Subcutaneous adipose tissue (tissue), 4 donors: ENCODE results near the gene DLK2. TPM values are rescaled to one million over a fixed set of nuclear protein-coding genes. Genes with fewer than 3 reads are reported as not detected.

Source experiments
- CTCF ChIP-seq: fragments of 450-650 bp; IDR thresholded peaks from one replicate; pipeline ENCODE4 v1.5.1; 2016; ENCODE audit warnings: low read depth, mild to moderate bottlenecking, control low read depth, antibody characterized with exemption, moderate library complexity
- small RNA-seq: library from RNA; depleted of rRNA; stranded (forward); fragments of <200 nt; gene quantifications from one replicate; pipeline ENCODE3, GENCODE V24; 2016
- total RNA-seq, 4 donors: library from RNA; depleted of rRNA; stranded (reverse); fragments of >200 nt; gene quantifications; one replicate each; pipeline ENCODE4 v1.1.0, GENCODE V29; 2016

Gene DLK2
- total RNA-seq, 4 donors from 2014 or later = not detected

- no peak for TF ChIP-seq CTCF
Measured at GRCh38 chr6:43402820-43403219, 52.5 kb downstream of the DLK2 start.

- no peak for TF ChIP-seq CTCF
Measured at GRCh38 chr6:43401730-43402129, 53.6 kb downstream of the DLK2 start.

Small RNA genes within 50 kb of the gene (small RNA-seq; reads per million reads assigned to genes)
- gene MIR6780B (not detected), gene RNU6-1113P (not detected)

Other genes with a start within 250 kb of the DLK2 start
- 10 to 100 TPM; 29.8 to 72.9 (median 50.8) TPM for gene DNPH1, start 226.1 kb downstream of the DLK2 start, total RNA-seq
- gene TTBK1, start 212.1 kb downstream of the DLK2 start, total RNA-seq = not detected
- gene SLC22A7, start 157.3 kb downstream of the DLK2 start, total RNA-seq = not detected
- gene CRIP3, start 146.7 kb downstream of the DLK2 start, total RNA-seq = 1 to 10 TPM in 1 of 4 donors, under 1 TPM in 1, not detected in 2; 0.88 to 2.0 TPM
- gene ZNF318, start 85.9 kb downstream of the DLK2 start, total RNA-seq = 10 to 100 TPM; 16.1 to 18.9 (median 17.9) TPM
- 10 to 100 TPM in 2 of 4 donors, 1 to 10 TPM in 2; 7.0 to 12.9 (median 9.7) TPM for gene ABCC10, start 28.0 kb downstream of the DLK2 start, total RNA-seq
- gene TJAP1, start 22.0 kb upstream of the DLK2 start, total RNA-seq = 10 to 100 TPM; 13.4 to 29.6 (median 16.3) TPM
- under 1 TPM in 2 of 4 donors, not detected in 2; 0.33 to 0.57 TPM for gene LRRC73, start 54.8 kb upstream of the DLK2 start, total RNA-seq
- 100 to 1,000 TPM in 1 of 4 donors, 10 to 100 TPM in 3; 64.1 to 135 (median 83.7) TPM for gene YIPF3, start 61.4 kb upstream of the DLK2 start, total RNA-seq
- 10 to 100 TPM; 12.4 to 19.6 (median 14.6) TPM for gene POLR1C, start 61.5 kb upstream of the DLK2 start, total RNA-seq
- gene XPO5, start 120.5 kb upstream of the DLK2 start, total RNA-seq = 10 to 100 TPM; 14.5 to 36.5 (median 16.0) TPM
- 10 to 100 TPM in 1 of 4 donors, 1 to 10 TPM in 3; 4.6 to 16.3 (median 7.4) TPM for gene POLH, start 120.6 kb upstream of the DLK2 start, total RNA-seq
- gene GTPBP2, start 173.7 kb upstream of the DLK2 start, total RNA-seq = 10 to 100 TPM; 36.4 to 54.6 (median 46.0) TPM
- gene MAD2L1BP, start 180.3 kb upstream of the DLK2 start, total RNA-seq = 10 to 100 TPM; 15.6 to 37.2 (median 26.6) TPM
- gene RSPH9, start 189.5 kb upstream of the DLK2 start, total RNA-seq = under 1 TPM in 2 of 4 donors, not detected in 2; 0.19 to 0.49 TPM
- gene MRPS18A, start 232.2 kb upstream of the DLK2 start, total RNA-seq = 10 to 100 TPM; 28.5 to 31.3 (median 30.4) TPM